Measurements from ENCODE around the gene LTBP3. TPM values are rescaled to one million over a fixed set of nuclear protein-coding genes. Genes with fewer than 3 reads are reported as not detected.

Gene LTBP3
- total and polyA plus RNA-seq, 8 donors = 70.8 to 322 (median 239) TPM

- TF ChIP-seq, protein P1, sequence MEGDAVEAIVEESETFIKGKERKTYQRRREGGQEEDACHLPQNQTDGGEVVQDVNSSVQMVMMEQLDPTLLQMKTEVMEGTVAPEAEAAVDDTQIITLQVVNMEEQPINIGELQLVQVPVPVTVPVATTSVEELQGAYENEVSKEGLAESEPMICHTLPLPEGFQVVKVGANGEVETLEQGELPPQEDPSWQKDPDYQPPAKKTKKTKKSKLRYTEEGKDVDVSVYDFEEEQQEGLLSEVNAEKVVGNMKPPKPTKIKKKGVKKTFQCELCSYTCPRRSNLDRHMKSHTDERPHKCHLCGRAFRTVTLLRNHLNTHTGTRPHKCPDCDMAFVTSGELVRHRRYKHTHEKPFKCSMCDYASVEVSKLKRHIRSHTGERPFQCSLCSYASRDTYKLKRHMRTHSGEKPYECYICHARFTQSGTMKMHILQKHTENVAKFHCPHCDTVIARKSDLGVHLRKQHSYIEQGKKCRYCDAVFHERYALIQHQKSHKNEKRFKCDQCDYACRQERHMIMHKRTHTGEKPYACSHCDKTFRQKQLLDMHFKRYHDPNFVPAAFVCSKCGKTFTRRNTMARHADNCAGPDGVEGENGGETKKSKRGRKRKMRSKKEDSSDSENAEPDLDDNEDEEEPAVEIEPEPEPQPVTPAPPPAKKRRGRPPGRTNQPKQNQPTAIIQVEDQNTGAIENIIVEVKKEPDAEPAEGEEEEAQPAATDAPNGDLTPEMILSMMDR (IDR thresholded peaks at IDR 0.05) = no peak
- Histone ChIP-seq H3K27ac (peak overlapping the region; percentile 94 to 99), H3K4me3 (no peak overlapping the region), H3K36me3 (no peaks in the 10 kb centered on the region), H3K4me1 (peaks cover 88 to 100% of the 10 kb centered on the region in 2 donors), H3K27me3 (no peaks in the 10 kb centered on the region), H3K9me3 (no peaks in the 10 kb centered on the region)
- DNase-seq (peak in 3 of 4 donors; percentile 70 to 91 (median 87)), ATAC-seq (peak; percentile 47)
- intact Hi-C loops (cut with DNase I) = no loop called here
Observed at GRCh38 chr11:65491614-65492386, 66.4 kb downstream of the LTBP3 start.

GRCh38 chr11:65491163-65491465, 67.0 kb downstream of the LTBP3 start:
- Histone ChIP-seq H3K27me3 (no peaks in the 10 kb centered on the region), H3K27ac (peak overlapping the region; percentile 94 to 99), H3K4me1 (peaks cover 83 to 99% of the 10 kb centered on the region in 2 donors), H3K9me3 (no peaks in the 10 kb centered on the region), H3K4me3 (no peak overlapping the region), H3K36me3 (no peaks in the 10 kb centered on the region)
- DNase-seq (no peak), ATAC-seq (no peak)
- TF ChIP-seq, protein P1 (IDR thresholded peaks at IDR 0.05) = no peak
- intact Hi-C loops (cut with DNase I) = no loop called here

DNA sequence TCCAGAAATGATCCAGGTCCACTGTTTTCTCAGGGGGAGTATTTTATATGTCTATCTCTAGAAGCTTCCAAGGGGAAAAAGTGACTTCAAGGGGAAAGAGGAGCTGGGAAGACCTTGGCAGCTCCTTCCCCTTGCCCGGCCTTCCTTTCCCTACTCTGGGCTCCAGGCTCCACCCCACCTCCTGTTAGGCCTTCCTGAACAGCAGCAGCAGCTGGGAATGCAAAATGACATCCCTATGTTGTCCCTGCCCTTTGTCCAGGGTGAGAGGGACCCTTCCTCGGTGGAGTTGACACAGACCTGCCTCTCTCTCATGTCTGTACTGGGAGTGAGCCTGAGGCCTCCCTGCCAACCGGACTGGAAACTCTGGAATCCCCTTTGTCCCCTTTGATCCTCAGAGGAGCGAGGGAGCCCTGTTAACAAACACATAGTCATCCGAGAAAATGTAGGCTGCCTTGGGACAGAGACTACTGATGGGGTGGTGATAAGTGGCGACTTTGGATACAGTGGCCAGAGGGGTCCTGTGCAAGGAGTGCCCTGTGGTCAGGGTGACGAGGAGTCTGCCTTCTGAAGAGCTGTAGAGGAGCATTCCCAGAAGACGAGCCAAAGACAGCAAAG, 68.3 kb downstream of the LTBP3 start:
- H3K27ac ChIP-seq = peak overlapping the region; percentile 94 to 99
- peaks cover 78 to 94% of the 10 kb centered on the region in 2 donors for H3K4me1 ChIP-seq
- intact Hi-C loops (cut with DNase I) = no loop called here
- no peak for ATAC-seq
- H3K36me3 ChIP-seq = no peaks in the 10 kb centered on the region
- H3K4me3 ChIP-seq = no peak overlapping the region
- peak in 1 of 4 donors; percentile 59 for DNase-seq
- H3K9me3 ChIP-seq = no peaks in the 10 kb centered on the region
- TF ChIP-seq, protein P1 (IDR thresholded peaks at IDR 0.05) = no peak
- H3K27me3 ChIP-seq = no peaks in the 10 kb centered on the region

DNA sequence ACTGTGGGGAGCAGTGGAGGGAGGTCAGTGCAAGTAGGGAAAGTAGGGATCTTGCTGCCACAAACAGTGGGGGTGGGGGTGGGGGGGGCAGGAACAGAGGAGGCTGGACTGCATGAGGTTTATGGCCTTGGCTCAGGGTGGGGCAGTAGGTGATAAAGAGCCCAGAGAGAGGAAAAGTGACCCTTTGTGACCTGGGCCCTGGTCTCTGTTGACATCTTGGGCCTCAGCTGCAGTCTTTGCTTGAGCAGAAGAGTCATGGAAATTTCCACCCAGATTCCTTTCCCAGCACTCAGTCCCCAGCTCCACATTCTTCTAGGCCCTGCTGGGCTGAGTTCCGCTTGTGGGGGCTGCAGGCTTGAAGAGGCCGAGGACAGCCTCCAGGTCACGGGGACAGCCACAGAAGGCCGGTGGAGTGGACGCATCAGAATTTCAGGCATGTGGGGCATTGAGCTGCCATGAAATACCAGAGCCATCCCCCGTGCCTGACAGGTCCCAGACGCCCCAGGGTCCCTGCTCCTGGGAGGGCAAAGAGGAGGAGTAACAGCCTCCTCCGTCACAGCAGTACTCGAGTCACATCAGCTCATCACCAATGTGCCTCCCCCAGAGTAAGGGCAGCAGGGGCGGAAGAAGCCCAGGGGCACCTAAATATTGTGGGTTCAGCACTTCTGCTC, 69.0 kb downstream of the LTBP3 start:
- Histone ChIP-seq H3K27me3 (no peaks in the 10 kb centered on the region), H3K27ac (peak overlapping the region; percentile 94 to 99), H3K9me3 (no peaks in the 10 kb centered on the region), H3K36me3 (no peaks in the 10 kb centered on the region), H3K4me3 (no peak overlapping the region), H3K4me1 (peaks cover 71 to 88% of the 10 kb centered on the region in 2 donors)
- ATAC-seq (peak; percentile 1), DNase-seq (no peak)
- intact Hi-C loops (cut with DNase I) = no loop called here
- TF ChIP-seq, protein P1 (IDR thresholded peaks at IDR 0.05) = no peak

Other genes with a start within 250 kb of the LTBP3 start
- 10 to 100 TPM; 11.6 to 18.5 TPM for gene CDC42EP2, start 243.5 kb downstream of the LTBP3 start, total RNA-seq
- gene CDC42EP2, start 243.5 kb downstream of the LTBP3 start, polyA plus RNA-seq (ENCODE audit: insufficient read length in 6 of 6) = 10 to 100 TPM in 1 of 6 donors, 1 to 10 TPM in 5; 4.6 to 12.5 (median 8.5) TPM
- gene DPF2, start 224.5 kb downstream of the LTBP3 start, total RNA-seq = 10 to 100 TPM; 47.4 to 51.4 TPM
- gene DPF2, start 224.5 kb downstream of the LTBP3 start, polyA plus RNA-seq (ENCODE audit: insufficient read length in 6 of 6) = 10 to 100 TPM; 85.0 to 94.8 (median 92.4) TPM
- gene TIGD3, start 203.6 kb downstream of the LTBP3 start, total RNA-seq = under 1 TPM; 0.21 to 0.32 TPM
- gene TIGD3, start 203.6 kb downstream of the LTBP3 start, polyA plus RNA-seq (ENCODE audit: insufficient read length in 6 of 6) = under 1 TPM in 5 of 6 donors, not detected in 1; 0.14 to 0.39 (median 0.24) TPM
- 1 to 10 TPM; 8.4 to 9.8 TPM for gene SLC25A45, start 175.7 kb downstream of the LTBP3 start, total RNA-seq
- 10 to 100 TPM; 10.7 to 17.0 (median 12.8) TPM for gene SLC25A45, start 175.7 kb downstream of the LTBP3 start, polyA plus RNA-seq (ENCODE audit: insufficient read length in 6 of 6)
- gene FRMD8, start 171.7 kb downstream of the LTBP3 start, total RNA-seq = 10 to 100 TPM; 31.7 to 31.9 TPM
- 10 to 100 TPM; 15.8 to 22.2 (median 19.3) TPM for gene FRMD8, start 171.7 kb downstream of the LTBP3 start, polyA plus RNA-seq (ENCODE audit: insufficient read length in 6 of 6)
- gene NEAT1, start 135.6 kb downstream of the LTBP3 start, total RNA-seq = 1,000 to 10,000 TPM; 1,146 to 1,441 TPM
- gene NEAT1, start 135.6 kb downstream of the LTBP3 start, polyA plus RNA-seq (ENCODE audit: insufficient read length in 6 of 6) = 100 to 1,000 TPM; 106 to 190 (median 144) TPM
- over 10,000 TPM; 12,400 to 15,875 TPM for gene MALAT1, start 59.3 kb downstream of the LTBP3 start, total RNA-seq
- 100 to 1,000 TPM; 608 to 824 (median 717) TPM for gene MALAT1, start 59.3 kb downstream of the LTBP3 start, polyA plus RNA-seq (ENCODE audit: insufficient read length in 6 of 6)
- gene SCYL1, start 33.3 kb downstream of the LTBP3 start, total RNA-seq = 10 to 100 TPM; 81.2 to 82.5 TPM
- gene SCYL1, start 33.3 kb downstream of the LTBP3 start, polyA plus RNA-seq (ENCODE audit: insufficient read length in 6 of 6) = 10 to 100 TPM; 51.7 to 71.5 (median 59.4) TPM
- gene ZNRD2, start 12.1 kb upstream of the LTBP3 start, total RNA-seq = 10 to 100 TPM; 21.7 to 32.3 TPM
- gene ZNRD2, start 12.1 kb upstream of the LTBP3 start, polyA plus RNA-seq (ENCODE audit: insufficient read length in 6 of 6) = 10 to 100 TPM; 44.1 to 55.7 (median 54.2) TPM
- 10 to 100 TPM; 47.1 to 57.5 TPM for gene FAM89B, start 14.2 kb upstream of the LTBP3 start, total RNA-seq
- 10 to 100 TPM; 20.7 to 35.7 (median 31.8) TPM for gene FAM89B, start 14.2 kb upstream of the LTBP3 start, polyA plus RNA-seq (ENCODE audit: insufficient read length in 6 of 6)
- gene EHBP1L1, start 17.7 kb upstream of the LTBP3 start, total RNA-seq = 100 to 1,000 TPM in 1 of 2 donors, 10 to 100 TPM in 1; 57.0 to 133 TPM
- 10 to 100 TPM; 28.5 to 39.7 (median 35.4) TPM for gene EHBP1L1, start 17.7 kb upstream of the LTBP3 start, polyA plus RNA-seq (ENCODE audit: insufficient read length in 6 of 6)
- gene KCNK7, start 37.4 kb upstream of the LTBP3 start, total RNA-seq = 1 to 10 TPM in 1 of 2 donors, not detected in 1; 2.0 TPM
- 1 to 10 TPM in 1 of 6 donors, under 1 TPM in 5; 0.21 to 1.2 (median 0.47) TPM for gene KCNK7, start 37.4 kb upstream of the LTBP3 start, polyA plus RNA-seq (ENCODE audit: insufficient read length in 6 of 6)
- gene MAP3K11, start 55.9 kb upstream of the LTBP3 start, total RNA-seq = 100 to 1,000 TPM in 1 of 2 donors, 10 to 100 TPM in 1; 74.7 to 100 TPM
- gene MAP3K11, start 55.9 kb upstream of the LTBP3 start, polyA plus RNA-seq (ENCODE audit: insufficient read length in 6 of 6) = 10 to 100 TPM; 43.9 to 64.0 (median 56.6) TPM
- gene PCNX3, start 57.4 kb upstream of the LTBP3 start, total RNA-seq = 10 to 100 TPM; 36.7 to 44.5 TPM
- gene PCNX3, start 57.4 kb upstream of the LTBP3 start, polyA plus RNA-seq (ENCODE audit: insufficient read length in 6 of 6) = 10 to 100 TPM; 19.9 to 35.4 (median 25.3) TPM
- 100 to 1,000 TPM in 1 of 2 donors, 10 to 100 TPM in 1; 77.3 to 107 TPM for gene SIPA1, start 79.7 kb upstream of the LTBP3 start, total RNA-seq
- 10 to 100 TPM; 40.5 to 57.3 (median 46.8) TPM for gene SIPA1, start 79.7 kb upstream of the LTBP3 start, polyA plus RNA-seq (ENCODE audit: insufficient read length in 6 of 6)
- 10 to 100 TPM; 56.5 to 67.9 TPM for gene RELA, start 104.6 kb upstream of the LTBP3 start, total RNA-seq
- gene RELA, start 104.6 kb upstream of the LTBP3 start, polyA plus RNA-seq (ENCODE audit: insufficient read length in 6 of 6) = 10 to 100 TPM; 51.3 to 70.6 (median 58.8) TPM
- 10 to 100 TPM; 57.0 to 67.1 TPM for gene KAT5, start 153.9 kb upstream of the LTBP3 start, total RNA-seq
- gene KAT5, start 153.9 kb upstream of the LTBP3 start, polyA plus RNA-seq (ENCODE audit: insufficient read length in 6 of 6) = 10 to 100 TPM; 58.4 to 69.2 (median 64.5) TPM
- 10 to 100 TPM; 46.0 to 70.1 TPM for gene RNASEH2C, start 162.4 kb upstream of the LTBP3 start, total RNA-seq
- 10 to 100 TPM; 34.7 to 52.5 (median 37.2) TPM for gene RNASEH2C, start 162.4 kb upstream of the LTBP3 start, polyA plus RNA-seq (ENCODE audit: insufficient read length in 6 of 6)
- 10 to 100 TPM; 22.6 to 39.0 TPM for gene AP5B1, start 222.6 kb upstream of the LTBP3 start, total RNA-seq
- 1 to 10 TPM; 2.9 to 4.5 (median 3.5) TPM for gene AP5B1, start 222.6 kb upstream of the LTBP3 start, polyA plus RNA-seq (ENCODE audit: insufficient read length in 6 of 6)
- under 1 TPM; 0.37 to 0.41 TPM for gene OVOL1, start 228.7 kb upstream of the LTBP3 start, total RNA-seq
- under 1 TPM; 0.20 to 0.45 (median 0.31) TPM for gene OVOL1, start 228.7 kb upstream of the LTBP3 start, polyA plus RNA-seq (ENCODE audit: insufficient read length in 6 of 6)

Measured in left lung (tissue), 10 donors.